Naive thymus-derived CD4-positive, alpha-beta T cell (primary cell): ENCODE results near the gene EIF1B. TPM values are rescaled to one million over a fixed set of nuclear protein-coding genes. Genes with fewer than 3 reads are reported as not detected.

Experiments used
- ATAC-seq: fragments of 150-1000 bp; cut with Tn5 transposase; 2 replicates; pipeline ENCODE4 v1.10.0; 2021; ENCODE audit warnings: mild to moderate bottlenecking, moderate library complexity
- CTCF ChIA-PET: fragments of 350-600 bp; sonication (Branson Sonifier 250); formaldehyde crosslinking; loops from one replicate; lab custom pipeline; 2021; ENCODE audit warnings: antibody characterized with exemption; lab: Charles Lee
- POLR2A ChIA-PET: fragments of 350-600 bp; sonication (Branson Sonifier 250); formaldehyde crosslinking; loops from one replicate; lab custom pipeline; 2021; ENCODE audit warnings: antibody characterized with exemption, inconsistent platforms; lab: Charles Lee
- DNase-seq, 9 donors: peaks; one replicate each; pipeline versions ENCODE4 v3.0.0 to v3.0.0-alpha.2; 2020 to 2022; ENCODE audit warnings: mixed read lengths in 1 of 9
- H3K27ac ChIP-seq: one replicate; pipeline ENCODE4 v1.7.0; 2013; ENCODE audit warnings: mild to moderate bottlenecking, low read depth, low read length, moderate library complexity
- H3K27me3 ChIP-seq, 2 donors: one replicate each; pipeline ENCODE4 v1.7.0; 2013; ENCODE audit warnings: low read length in 2 of 2, mild to moderate bottlenecking in 2 of 2, moderate library complexity in 2 of 2; ENCODE audit not compliant: control insufficient read depth in 2 of 2, insufficient read depth in 2 of 2
- H3K36me3 ChIP-seq, 3 experiments: 1 replicate in 2 of 3; 2 replicates in 1 of 3; pipeline ENCODE4 v1.7.0; 2013; ENCODE audit warnings: low read length in 3 of 3, mild to moderate bottlenecking in 3 of 3, moderate library complexity in 1 of 3; ENCODE audit not compliant: insufficient read depth in 3 of 3, control insufficient read depth in 2 of 3
- H3K4me1 ChIP-seq, 2 donors: one replicate each; pipeline ENCODE4 v1.7.0; 2013; ENCODE audit warnings: low read length in 2 of 2, mild to moderate bottlenecking in 2 of 2, moderate library complexity in 1 of 2; ENCODE audit not compliant: control insufficient read depth in 2 of 2, insufficient read depth in 2 of 2
- H3K4me3 ChIP-seq: 2 replicates; pipeline ENCODE4 v1.7.0; 2013; ENCODE audit warnings: mild to moderate bottlenecking, low read length
- H3K9me3 ChIP-seq, 3 experiments: 1 replicate in 2 of 3; 2 replicates in 1 of 3; pipeline ENCODE4 v1.7.0; 2013; ENCODE audit warnings: low read length in 3 of 3; ENCODE audit not compliant: control insufficient read depth in 2 of 3
- H3K27ac Mint-ChIP-seq, 9 donors: one replicate each; pipeline ENCODE4 v1.8.0; 2020 to 2022; ENCODE audit warnings: mixed read lengths in 9 of 9, mild to moderate bottlenecking in 8 of 9, moderate library complexity in 5 of 9, inconsistent platforms in 2 of 9
- H3K27me3 Mint-ChIP-seq, 5 donors: one replicate each; pipeline ENCODE4 v1.8.0; 2021 to 2022; ENCODE audit warnings: mixed read lengths in 5 of 5, mild to moderate bottlenecking in 1 of 5
- H3K36me3 Mint-ChIP-seq, 5 donors: one replicate each; pipeline ENCODE4 v1.8.0; 2020 to 2022; ENCODE audit warnings: mixed read lengths in 5 of 5, mild to moderate bottlenecking in 3 of 5, inconsistent platforms in 1 of 5
- H3K4me1 Mint-ChIP-seq, 7 donors: one replicate each; pipeline ENCODE4 v1.8.0; 2020 to 2022; ENCODE audit warnings: mixed read lengths in 7 of 7, mild to moderate bottlenecking in 3 of 7, inconsistent platforms in 1 of 7
- H3K4me3 Mint-ChIP-seq, 10 donors: one replicate each; pipeline ENCODE4 v1.8.0; 2020 to 2022; ENCODE audit warnings: mild to moderate bottlenecking in 10 of 10, mixed read lengths in 10 of 10, moderate library complexity in 6 of 10, inconsistent platforms in 2 of 10
- H3K9me3 Mint-ChIP-seq, 11 donors: one replicate each; pipeline ENCODE4 v1.8.0; 2020 to 2022; ENCODE audit warnings: mixed read lengths in 11 of 11, mild to moderate bottlenecking in 4 of 11, inconsistent platforms in 1 of 11, moderate library complexity in 1 of 11
- intact Hi-C, 2 donors: fragments of 100-400 bp; cut with micrococcal nuclease; formaldehyde crosslinking; loops; one replicate each; pipeline ENCODE4 v1.15.1; 2023
- polyA plus RNA-seq, 2 donors: library from polyadenylated mRNA; unstranded; fragments of 300-500 nt; fragmentation: Illumina TruSeq; gene quantifications; one replicate each; pipeline ENCODE4 v1.2.3, GENCODE V29; 2021
- total RNA-seq, 6 experiments: library from RNA in 5 of 6; stranded (reverse) in 5 of 6; gene quantifications; 1 replicate in 5 of 6; 2 replicates in 1 of 6; pipeline ENCODE4 v1.2.3 and lab custom pipeline; 2021 to 2026

Gene EIF1B
- total and polyA plus RNA-seq, 7 experiments from 2014 or later = 34.5 to 82.0 (median 52.6) TPM

- Histone ChIP-seq H3K4me3 (no peak overlapping the region), H3K27ac (no peak overlapping the region), H3K9me3 (no peaks in the 10 kb centered on the region), H3K27me3 (no peaks in the 10 kb centered on the region), H3K36me3 (no peaks in the 10 kb centered on the region), H3K4me1 (no peaks in the 10 kb centered on the region)
- DNase-seq (no peak), ATAC-seq (no peak)
- Mint-ChIP-seq H3K4me3 (no peak overlapping the region), H3K4me1 (peaks cover 0 to 7% (median 0%) of the 10 kb centered on the region in 7 donors), H3K9me3 (no peaks in the 10 kb centered on the region), H3K27me3 (peaks cover 0 to 5% (median 0%) of the 10 kb centered on the region in 5 donors), H3K36me3 (no peaks in the 10 kb centered on the region), H3K27ac (no peak overlapping the region)
- intact Hi-C loops = no loop called here
- POLR2A ChIA-PET = no interaction called here
- CTCF ChIA-PET = no interaction called here
Observed at GRCh38 chr3:40333852-40334251, 24.3 kb downstream of the EIF1B start.

- Mint-ChIP-seq H3K4me1 (peaks cover 0 to 7% (median 0%) of the 10 kb centered on the region in 7 donors), H3K36me3 (no peaks in the 10 kb centered on the region), H3K4me3 (no peak overlapping the region), H3K27ac (no peak overlapping the region), H3K27me3 (no peaks in the 10 kb centered on the region), H3K9me3 (no peaks in the 10 kb centered on the region)
- DNase-seq = no peak
- no peak overlapping the region for H3K27ac ChIP-seq
- intact Hi-C loops = no loop called here
- ATAC-seq = no peak
- ChIA-PET POLR2A (no interaction called here), CTCF (no interaction called here)
- no peaks in the 10 kb centered on the region for H3K4me1 ChIP-seq
- H3K36me3 ChIP-seq = no peaks in the 10 kb centered on the region
- no peaks in the 10 kb centered on the region for H3K9me3 ChIP-seq
- no peaks in the 10 kb centered on the region for H3K27me3 ChIP-seq
- no peak overlapping the region for H3K4me3 ChIP-seq
Observed at GRCh38 chr3:40336101-40336500, 26.6 kb downstream of the EIF1B start.

GRCh38 chr3:40336511-40337135, 27.1 kb downstream of the EIF1B start:
- no peak overlapping the region for H3K4me3 ChIP-seq
- CTCF ChIA-PET = no interaction called here
- Mint-ChIP-seq H3K9me3 (no peaks in the 10 kb centered on the region), H3K4me1 (peaks cover 0 to 7% (median 0%) of the 10 kb centered on the region in 7 donors), H3K36me3 (no peaks in the 10 kb centered on the region), H3K27me3 (no peaks in the 10 kb centered on the region), H3K4me3 (no peak overlapping the region), H3K27ac (no peak overlapping the region)
- DNase-seq (no peak), ATAC-seq (no peak)
- POLR2A ChIA-PET = no interaction called here
- no peaks in the 10 kb centered on the region for H3K9me3 ChIP-seq
- intact Hi-C loops = no loop called here
- H3K27me3 ChIP-seq = no peaks in the 10 kb centered on the region
- H3K27ac ChIP-seq = no peak overlapping the region
- H3K4me1 ChIP-seq = no peaks in the 10 kb centered on the region
- H3K36me3 ChIP-seq = no peaks in the 10 kb centered on the region

- Histone ChIP-seq H3K4me1 (no peaks in the 10 kb centered on the region), H3K36me3 (no peaks in the 10 kb centered on the region), H3K9me3 (no peaks in the 10 kb centered on the region), H3K27me3 (no peaks in the 10 kb centered on the region), H3K27ac (no peak overlapping the region), H3K4me3 (no peak overlapping the region)
- H3K9me3 Mint-ChIP-seq = no peaks in the 10 kb centered on the region
- H3K27ac Mint-ChIP-seq = no peak overlapping the region
- H3K36me3 Mint-ChIP-seq = no peaks in the 10 kb centered on the region
- intact Hi-C loops = no loop called here
- H3K4me1 Mint-ChIP-seq = peaks cover 0 to 7% (median 0%) of the 10 kb centered on the region in 7 donors
- ATAC-seq (no peak), DNase-seq (no peak)
- ChIA-PET POLR2A (no interaction called here), CTCF (no interaction called here)
- H3K27me3 Mint-ChIP-seq = peaks cover 0 to 5% (median 0%) of the 10 kb centered on the region in 5 donors
- no peak overlapping the region for H3K4me3 Mint-ChIP-seq
Observed at GRCh38 chr3:40337136-40338108, 27.9 kb downstream of the EIF1B start.

- Mint-ChIP-seq H3K4me1 (peaks cover 0 to 7% (median 0%) of the 10 kb centered on the region in 7 donors), H3K9me3 (no peaks in the 10 kb centered on the region), H3K4me3 (no peak overlapping the region), H3K36me3 (no peaks in the 10 kb centered on the region), H3K27me3 (peaks cover 0 to 5% (median 0%) of the 10 kb centered on the region in 5 donors), H3K27ac (no peak overlapping the region)
- DNase-seq (no peak), ATAC-seq (no peak)
- H3K27me3 ChIP-seq = no peaks in the 10 kb centered on the region
- intact Hi-C loops = no loop called here
- H3K36me3 ChIP-seq = no peaks in the 10 kb centered on the region
- no peak overlapping the region for H3K4me3 ChIP-seq
- no peak overlapping the region for H3K27ac ChIP-seq
- POLR2A ChIA-PET = no interaction called here
- H3K4me1 ChIP-seq = no peaks in the 10 kb centered on the region
- H3K9me3 ChIP-seq = no peaks in the 10 kb centered on the region
- CTCF ChIA-PET = no interaction called here
Observed at GRCh38 chr3:40339871-40340270, 30.4 kb downstream of the EIF1B start.

GRCh38 chr3:40340541-40341170, 31.1 kb downstream of the EIF1B start:
- ATAC-seq (no peak), DNase-seq (no peak)
- H3K4me3 Mint-ChIP-seq = no peak overlapping the region
- H3K36me3 Mint-ChIP-seq = no peaks in the 10 kb centered on the region
- H3K4me3 ChIP-seq = no peak overlapping the region
- no peaks in the 10 kb centered on the region for H3K9me3 ChIP-seq
- ChIA-PET POLR2A (no interaction called here), CTCF (no interaction called here)
- peaks cover 0 to under 1% (median 0%) of the 10 kb centered on the region in 11 donors for H3K9me3 Mint-ChIP-seq
- no peaks in the 10 kb centered on the region for H3K27me3 ChIP-seq
- no peaks in the 10 kb centered on the region for H3K4me1 ChIP-seq
- H3K36me3 ChIP-seq = no peaks in the 10 kb centered on the region
- peaks cover 0 to 7% (median 0%) of the 10 kb centered on the region in 7 donors for H3K4me1 Mint-ChIP-seq
- H3K27me3 Mint-ChIP-seq = peaks cover 0 to 5% (median 0%) of the 10 kb centered on the region in 5 donors
- intact Hi-C loops = no loop called here
- no peak overlapping the region for H3K27ac ChIP-seq
- no peak overlapping the region for H3K27ac Mint-ChIP-seq
